ENCODE results near the gene PRKCZ.

PRKCZ gene

DNA sequence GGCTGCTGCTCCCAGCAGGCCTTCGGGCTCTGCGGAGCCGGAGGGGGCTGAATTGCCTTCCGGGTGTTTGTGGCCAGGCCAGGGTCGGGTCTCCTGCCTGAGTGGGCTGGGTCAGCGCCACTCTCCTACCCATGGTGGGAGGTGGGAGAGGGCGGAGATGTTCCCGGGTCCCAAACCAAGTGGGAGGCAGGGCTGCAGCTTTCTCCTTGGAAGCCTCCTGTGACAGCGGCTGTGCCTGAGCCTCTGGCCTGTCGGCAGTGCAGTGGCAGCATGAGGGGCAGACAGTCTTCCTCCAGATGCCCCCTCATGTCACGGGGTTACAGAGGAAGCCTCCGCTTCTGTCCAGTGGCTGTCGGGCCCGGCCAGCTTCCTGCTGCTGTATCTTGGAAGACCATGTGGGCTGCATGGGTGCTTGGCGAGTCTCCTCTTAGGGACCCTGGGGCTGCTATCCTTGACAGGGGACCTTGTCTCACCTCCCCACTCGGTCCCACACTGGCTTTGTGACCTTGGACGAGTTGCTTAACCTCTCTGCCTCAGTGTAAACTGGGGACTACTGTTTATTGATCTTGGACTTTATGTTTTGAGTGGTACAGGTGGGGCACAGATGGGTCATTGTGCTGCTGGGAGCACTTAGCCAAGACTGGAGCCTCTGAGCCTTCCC, 182.2 kb downstream of the PRKCZ start:
- H3K9me3 Mint-ChIP-seq: no peaks in the 10 kb centered on the region

DNA sequence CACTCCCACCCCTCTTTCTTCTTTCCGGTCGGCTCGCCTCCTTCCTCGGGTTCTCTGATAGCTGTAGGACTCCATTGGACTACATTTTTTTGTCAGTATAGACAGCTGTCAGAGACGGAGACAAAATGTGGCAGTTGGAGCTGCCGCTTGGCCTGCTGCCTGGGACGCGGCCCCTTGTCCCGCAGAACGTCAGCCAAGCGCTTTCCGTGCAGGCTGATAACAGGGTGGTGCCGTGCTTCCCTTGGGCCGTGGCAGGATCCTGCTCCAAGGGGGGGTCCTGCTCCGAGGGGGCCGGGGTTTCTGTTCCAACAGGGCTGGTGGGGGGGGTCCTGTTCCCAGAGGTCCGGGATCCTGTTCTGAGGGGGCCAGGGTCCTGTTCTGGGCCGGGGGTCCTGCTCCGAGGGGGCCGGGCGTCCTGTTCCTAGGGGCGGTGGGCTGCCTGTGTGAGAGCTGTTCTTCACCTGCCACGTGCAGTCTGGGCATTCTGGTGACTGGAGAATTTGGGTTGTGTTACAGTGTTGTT, 182.8 kb downstream of the PRKCZ start:
- Mint-ChIP-seq H3K27ac (peak overlapping the region; percentile 74 to 89 (median 89)), H3K36me3 (ENCODE audit: low read depth) (no peaks in the 10 kb centered on the region), H3K4me3 (peak overlapping the region; percentile 95 to 98 (median 97)), H3K9me3 (no peaks in the 10 kb centered on the region), H3K27me3 (ENCODE audit: low read depth) (no peaks in the 10 kb centered on the region), H3K4me1 (peaks cover 65% of the 10 kb centered on the region)
- TF ChIP-seq, protein P1, sequence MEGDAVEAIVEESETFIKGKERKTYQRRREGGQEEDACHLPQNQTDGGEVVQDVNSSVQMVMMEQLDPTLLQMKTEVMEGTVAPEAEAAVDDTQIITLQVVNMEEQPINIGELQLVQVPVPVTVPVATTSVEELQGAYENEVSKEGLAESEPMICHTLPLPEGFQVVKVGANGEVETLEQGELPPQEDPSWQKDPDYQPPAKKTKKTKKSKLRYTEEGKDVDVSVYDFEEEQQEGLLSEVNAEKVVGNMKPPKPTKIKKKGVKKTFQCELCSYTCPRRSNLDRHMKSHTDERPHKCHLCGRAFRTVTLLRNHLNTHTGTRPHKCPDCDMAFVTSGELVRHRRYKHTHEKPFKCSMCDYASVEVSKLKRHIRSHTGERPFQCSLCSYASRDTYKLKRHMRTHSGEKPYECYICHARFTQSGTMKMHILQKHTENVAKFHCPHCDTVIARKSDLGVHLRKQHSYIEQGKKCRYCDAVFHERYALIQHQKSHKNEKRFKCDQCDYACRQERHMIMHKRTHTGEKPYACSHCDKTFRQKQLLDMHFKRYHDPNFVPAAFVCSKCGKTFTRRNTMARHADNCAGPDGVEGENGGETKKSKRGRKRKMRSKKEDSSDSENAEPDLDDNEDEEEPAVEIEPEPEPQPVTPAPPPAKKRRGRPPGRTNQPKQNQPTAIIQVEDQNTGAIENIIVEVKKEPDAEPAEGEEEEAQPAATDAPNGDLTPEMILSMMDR (IDR thresholded peaks at IDR 0.05; ENCODE audit: unreplicated experiment in 3 of 3): no peak

More for the DNA sequence above, 182.2 kb downstream of the PRKCZ start:
- H3K4me3 Mint-ChIP-seq: peak overlapping the region; percentile 95 to 98 (median 97)
- no peaks in the 10 kb centered on the region for H3K36me3 Mint-ChIP-seq (ENCODE audit: low read depth)
- H3K4me1 Mint-ChIP-seq: peaks cover 60% of the 10 kb centered on the region
- no peaks in the 10 kb centered on the region for H3K27me3 Mint-ChIP-seq (ENCODE audit: low read depth)
- TF ChIP-seq, protein P1 (IDR thresholded peaks at IDR 0.05; ENCODE audit: unreplicated experiment in 3 of 3): no peak
- peak overlapping the region; percentile 78 to 98 (median 92) for H3K27ac Mint-ChIP-seq

DNA sequence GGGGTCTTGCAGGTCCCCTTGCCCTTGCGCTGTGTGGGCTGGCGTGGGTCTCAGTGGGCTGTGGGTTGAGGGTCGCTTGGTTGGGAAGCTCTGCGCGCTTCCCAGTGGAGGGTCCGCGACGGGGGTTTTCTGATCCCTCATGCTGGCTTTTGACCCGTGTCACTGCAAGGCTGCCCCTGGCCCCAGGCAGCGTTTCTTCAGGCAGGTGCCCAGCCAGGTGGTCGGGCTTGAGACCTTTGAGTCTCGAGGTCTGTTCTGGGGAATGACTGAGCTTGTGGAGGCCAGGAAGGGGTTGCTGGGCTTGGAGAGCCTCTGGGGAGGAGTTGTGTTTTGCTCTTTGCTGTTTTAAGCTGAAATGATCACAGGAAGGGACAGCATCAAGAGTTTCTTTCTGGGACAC, 183.3 kb downstream of the PRKCZ start:
- H3K36me3 Mint-ChIP-seq (ENCODE audit: low read depth): no peaks in the 10 kb centered on the region
- peak overlapping the region; percentile 72 to 89 (median 74) for H3K27ac Mint-ChIP-seq
- TF ChIP-seq, protein P1 (IDR thresholded peaks at IDR 0.05; ENCODE audit: unreplicated experiment in 3 of 3): no peak
- no peaks in the 10 kb centered on the region for H3K27me3 Mint-ChIP-seq (ENCODE audit: low read depth)
- H3K9me3 Mint-ChIP-seq: no peaks in the 10 kb centered on the region
- peaks cover 65% of the 10 kb centered on the region for H3K4me1 Mint-ChIP-seq
- peak overlapping the region; percentile 62 to 69 (median 66) for H3K4me3 Mint-ChIP-seq

DNA sequence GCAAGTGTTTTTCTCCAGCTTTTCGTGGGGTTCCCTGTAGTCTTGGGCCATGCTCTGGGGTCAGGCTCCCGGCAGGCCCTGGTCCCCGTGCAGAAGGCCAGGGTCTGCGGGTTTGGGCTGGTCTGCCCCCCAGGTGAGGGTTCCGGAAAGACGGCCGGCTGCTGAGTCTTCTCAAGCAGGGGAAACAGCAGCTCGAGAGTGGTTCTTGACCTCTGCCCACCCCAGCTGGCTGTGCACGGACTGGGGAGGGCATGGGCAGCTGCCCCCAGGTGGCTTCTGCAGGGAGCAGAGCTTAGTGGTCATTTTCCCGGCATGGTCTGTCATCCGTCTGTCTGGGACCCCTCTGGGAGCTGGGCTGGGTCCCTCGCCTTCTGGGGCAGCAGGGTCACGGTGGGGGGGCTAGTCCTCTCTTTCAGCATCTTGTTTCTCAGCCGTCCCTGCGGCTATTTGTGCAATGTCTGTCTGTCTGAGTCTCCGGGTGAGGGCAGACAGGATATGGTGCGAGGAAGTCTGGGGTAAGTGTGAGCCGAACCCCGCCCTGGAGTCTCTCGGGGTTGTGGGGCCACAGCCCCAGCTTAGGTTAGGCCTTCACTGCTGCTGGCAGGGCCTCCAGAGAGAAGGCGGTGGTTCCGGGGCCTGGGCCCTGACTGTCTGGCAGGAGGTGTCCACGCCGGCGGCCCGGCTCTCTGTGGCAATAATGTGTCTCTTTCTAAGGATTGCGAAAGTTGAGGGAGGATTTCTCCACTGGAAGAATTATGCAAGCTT, 184.0 kb downstream of the PRKCZ start:
- H3K9me3 Mint-ChIP-seq: no peaks in the 10 kb centered on the region
- H3K36me3 Mint-ChIP-seq (ENCODE audit: low read depth): no peaks in the 10 kb centered on the region
- H3K4me1 Mint-ChIP-seq: peaks cover 69% of the 10 kb centered on the region
- no peaks in the 10 kb centered on the region for H3K27me3 Mint-ChIP-seq (ENCODE audit: low read depth)
- TF ChIP-seq, protein P1 (IDR thresholded peaks at IDR 0.05; ENCODE audit: unreplicated experiment in 3 of 3): no peak
- peak overlapping the region; percentile 85 to 89 (median 89) for H3K27ac Mint-ChIP-seq
- H3K4me3 Mint-ChIP-seq: peak overlapping the region; percentile 62 to 81 (median 74)

DNA sequence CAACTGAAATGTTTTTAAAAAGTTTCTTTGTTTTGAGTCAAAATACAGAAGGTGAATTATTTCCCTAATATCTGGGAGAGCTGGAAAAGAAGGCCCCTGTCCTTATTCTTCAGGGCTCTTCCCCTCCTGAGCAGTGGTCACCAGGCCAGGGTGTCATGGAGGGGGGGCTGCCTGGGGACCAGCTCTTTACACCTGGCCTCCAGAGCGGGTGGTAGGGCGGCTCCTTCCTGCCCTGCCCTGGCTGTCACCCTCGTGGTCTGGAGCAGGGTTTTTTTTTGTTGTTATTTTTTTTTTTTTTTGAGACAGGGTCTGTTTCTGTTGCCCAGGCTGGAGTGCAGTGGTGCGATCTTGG, 184.5 kb downstream of the PRKCZ start:
- no peaks in the 10 kb centered on the region for H3K9me3 Mint-ChIP-seq
- peaks cover 75% of the 10 kb centered on the region for H3K4me1 Mint-ChIP-seq
- H3K36me3 Mint-ChIP-seq (ENCODE audit: low read depth): no peaks in the 10 kb centered on the region
- H3K4me3 Mint-ChIP-seq: peak overlapping the region; percentile 62 to 81 (median 74)
- TF ChIP-seq, protein P1 (IDR thresholded peaks at IDR 0.05; ENCODE audit: unreplicated experiment in 3 of 3): no peak
- H3K27me3 Mint-ChIP-seq (ENCODE audit: low read depth): no peaks in the 10 kb centered on the region
- H3K27ac Mint-ChIP-seq: peak overlapping the region; percentile 85 to 89 (median 89)
